ENCODE data around the gene FOXRED2. TPM values are rescaled to one million over a fixed set of nuclear protein-coding genes. Genes with fewer than 3 reads are reported as not detected.

The FOXRED2 gene
- total and polyA plus RNA-seq, 2 experiments from 2014 or later = 22.3 to 25.7 TPM

DNA sequence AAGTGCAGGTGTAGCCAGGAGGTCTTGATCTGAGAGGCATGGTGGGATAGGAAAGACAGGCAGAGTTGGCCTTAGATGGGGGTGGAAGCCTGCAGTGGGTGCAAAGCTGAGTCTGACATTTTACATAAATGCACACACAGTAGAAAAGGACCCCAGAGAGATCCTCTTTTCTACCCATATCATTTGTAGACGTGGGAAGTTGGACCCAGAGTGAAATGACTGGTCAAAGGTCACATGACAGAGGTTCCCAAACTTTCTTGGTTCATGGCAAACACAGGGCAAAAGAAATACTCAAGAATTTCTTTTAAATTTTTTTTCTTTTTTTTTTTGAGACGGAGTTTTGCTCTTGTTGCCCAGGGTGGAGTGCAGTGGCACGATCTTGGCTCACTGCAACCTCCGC, 6.2 kb upstream of the FOXRED2 start:
- H3K27me3 ChIP-seq = no peaks in the 10 kb centered on the region
- H3K4me3 ChIP-seq = no peak overlapping the region
- no peaks in the 10 kb centered on the region for H3K4me1 ChIP-seq (ENCODE audit: low read depth)
- no peak overlapping the region for H3K27ac ChIP-seq
- no peak for DNase-seq (ENCODE audit: low read depth in 1 of 2, low spot score in 1 of 2)
- H3K36me3 ChIP-seq = peaks cover 67% of the 10 kb centered on the region
- TF ChIP-seq, protein P1, sequence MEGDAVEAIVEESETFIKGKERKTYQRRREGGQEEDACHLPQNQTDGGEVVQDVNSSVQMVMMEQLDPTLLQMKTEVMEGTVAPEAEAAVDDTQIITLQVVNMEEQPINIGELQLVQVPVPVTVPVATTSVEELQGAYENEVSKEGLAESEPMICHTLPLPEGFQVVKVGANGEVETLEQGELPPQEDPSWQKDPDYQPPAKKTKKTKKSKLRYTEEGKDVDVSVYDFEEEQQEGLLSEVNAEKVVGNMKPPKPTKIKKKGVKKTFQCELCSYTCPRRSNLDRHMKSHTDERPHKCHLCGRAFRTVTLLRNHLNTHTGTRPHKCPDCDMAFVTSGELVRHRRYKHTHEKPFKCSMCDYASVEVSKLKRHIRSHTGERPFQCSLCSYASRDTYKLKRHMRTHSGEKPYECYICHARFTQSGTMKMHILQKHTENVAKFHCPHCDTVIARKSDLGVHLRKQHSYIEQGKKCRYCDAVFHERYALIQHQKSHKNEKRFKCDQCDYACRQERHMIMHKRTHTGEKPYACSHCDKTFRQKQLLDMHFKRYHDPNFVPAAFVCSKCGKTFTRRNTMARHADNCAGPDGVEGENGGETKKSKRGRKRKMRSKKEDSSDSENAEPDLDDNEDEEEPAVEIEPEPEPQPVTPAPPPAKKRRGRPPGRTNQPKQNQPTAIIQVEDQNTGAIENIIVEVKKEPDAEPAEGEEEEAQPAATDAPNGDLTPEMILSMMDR (IDR thresholded peaks at IDR 0.05; ENCODE audit: low read depth, low read length) = no peak
- no peaks in the 10 kb centered on the region for H3K9me3 ChIP-seq (ENCODE audit: low read depth)

DNA sequence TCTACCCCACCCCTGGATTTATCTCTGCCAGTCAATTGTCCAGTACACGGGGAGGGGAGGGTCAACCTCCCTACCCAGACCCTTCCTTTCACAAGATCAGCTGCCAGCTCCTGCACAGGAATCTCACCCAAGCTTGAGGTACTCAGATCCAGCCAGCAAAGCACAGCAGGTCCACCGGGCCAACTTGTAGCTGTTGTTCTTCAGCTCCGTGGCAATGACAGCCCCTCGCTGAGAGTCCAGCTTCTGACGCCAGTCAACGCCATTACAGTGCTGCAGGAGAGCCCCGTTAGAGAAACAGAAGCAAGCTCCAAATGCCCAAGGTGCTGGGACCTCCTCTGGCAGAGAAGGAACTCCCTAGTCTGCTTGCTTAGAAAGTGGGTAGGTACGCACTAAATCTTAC, 5.5 kb upstream of the FOXRED2 start:
- Histone ChIP-seq H3K27me3 (no peaks in the 10 kb centered on the region), H3K4me3 (no peak overlapping the region), H3K9me3 (ENCODE audit: low read depth) (no peaks in the 10 kb centered on the region), H3K36me3 (peaks cover 60% of the 10 kb centered on the region), H3K27ac (no peak overlapping the region), H3K4me1 (ENCODE audit: low read depth) (no peaks in the 10 kb centered on the region)
- no peak for DNase-seq (ENCODE audit: low read depth in 1 of 2, low spot score in 1 of 2)
- TF ChIP-seq, protein P1 (IDR thresholded peaks at IDR 0.05; ENCODE audit: low read depth, low read length) = no peak

DNA sequence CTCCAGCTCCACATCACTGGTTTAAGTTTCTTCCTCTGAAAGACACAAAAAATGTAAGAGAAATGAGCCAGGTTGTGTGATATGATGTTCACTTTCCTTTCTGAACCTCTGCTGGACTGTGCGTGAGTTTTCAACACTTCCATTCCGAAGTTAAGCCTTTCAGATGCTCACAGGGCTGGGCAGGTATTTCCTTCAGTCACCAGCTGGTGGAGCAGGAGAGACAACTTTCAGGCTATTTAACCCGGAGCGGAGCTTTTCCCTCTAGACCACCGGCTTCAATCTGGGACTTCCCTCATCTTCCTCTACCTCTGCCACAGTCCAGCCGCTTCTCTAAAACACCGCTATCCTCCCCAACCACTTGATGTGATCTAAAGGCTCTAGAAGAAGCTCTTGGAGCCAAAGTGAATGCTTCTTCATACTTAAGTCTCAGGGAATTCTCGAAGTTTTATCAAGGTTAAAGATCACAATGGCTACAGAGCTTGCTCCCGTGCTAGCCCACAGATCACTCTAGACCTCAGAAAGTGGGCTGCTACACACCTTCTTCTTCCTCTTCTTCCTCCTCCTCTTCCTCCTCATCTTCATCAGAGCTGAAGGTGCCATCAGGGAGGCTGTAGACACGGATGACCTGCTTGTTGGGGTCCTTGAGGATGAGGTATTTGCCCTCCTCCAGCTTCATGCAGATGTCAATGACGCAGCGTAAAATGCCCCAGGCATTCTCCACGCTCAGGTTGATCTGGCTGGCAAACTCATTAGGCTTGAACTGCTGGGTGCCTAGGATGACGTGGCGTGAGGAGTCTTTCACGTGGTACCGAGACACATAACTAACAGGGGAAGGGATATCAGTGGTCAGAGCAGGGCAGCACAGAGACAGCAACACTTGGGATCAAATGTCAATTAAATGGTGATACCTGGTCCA, 4.4 kb upstream of the FOXRED2 start:
- DNase-seq (ENCODE audit: low read depth in 1 of 2, low spot score in 1 of 2) = peak; percentile 66 to 69
- no peaks in the 10 kb centered on the region for H3K9me3 ChIP-seq (ENCODE audit: low read depth)
- peaks cover 49% of the 10 kb centered on the region for H3K36me3 ChIP-seq
- TF ChIP-seq, protein P1 (IDR thresholded peaks at IDR 0.05; ENCODE audit: low read depth, low read length) = peak; percentile 70
- H3K4me1 ChIP-seq (ENCODE audit: low read depth) = no peaks in the 10 kb centered on the region
- H3K27me3 ChIP-seq = no peaks in the 10 kb centered on the region
- H3K4me3 ChIP-seq = no peak overlapping the region
- H3K27ac ChIP-seq = no peak overlapping the region

DNA sequence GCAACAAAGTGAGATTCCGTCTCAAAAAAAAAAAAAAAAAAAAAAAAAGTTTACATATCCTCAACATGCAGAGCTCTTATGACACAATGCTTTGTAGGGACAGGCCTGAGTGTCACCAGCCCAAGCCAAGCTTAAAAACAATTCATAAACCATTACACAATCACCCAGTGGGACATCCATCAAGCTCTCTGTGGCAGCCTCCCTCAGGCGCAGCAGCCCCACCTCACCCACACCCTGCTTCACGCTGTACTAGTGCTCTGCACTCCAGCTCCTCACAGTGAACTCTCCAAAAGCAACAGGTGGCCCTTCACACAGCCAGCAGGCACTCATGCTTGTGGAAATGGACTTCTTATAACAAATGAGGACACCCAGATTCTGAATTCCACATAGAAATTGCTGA, 3.5 kb upstream of the FOXRED2 start:
- no peak for DNase-seq (ENCODE audit: low read depth in 1 of 2, low spot score in 1 of 2)
- Histone ChIP-seq H3K27ac (no peak overlapping the region), H3K36me3 (peaks cover 40% of the 10 kb centered on the region), H3K4me1 (ENCODE audit: low read depth) (no peaks in the 10 kb centered on the region), H3K9me3 (ENCODE audit: low read depth) (no peaks in the 10 kb centered on the region), H3K27me3 (no peaks in the 10 kb centered on the region), H3K4me3 (no peak overlapping the region)
- TF ChIP-seq, protein P1 (IDR thresholded peaks at IDR 0.05; ENCODE audit: low read depth, low read length) = no peak

DNA sequence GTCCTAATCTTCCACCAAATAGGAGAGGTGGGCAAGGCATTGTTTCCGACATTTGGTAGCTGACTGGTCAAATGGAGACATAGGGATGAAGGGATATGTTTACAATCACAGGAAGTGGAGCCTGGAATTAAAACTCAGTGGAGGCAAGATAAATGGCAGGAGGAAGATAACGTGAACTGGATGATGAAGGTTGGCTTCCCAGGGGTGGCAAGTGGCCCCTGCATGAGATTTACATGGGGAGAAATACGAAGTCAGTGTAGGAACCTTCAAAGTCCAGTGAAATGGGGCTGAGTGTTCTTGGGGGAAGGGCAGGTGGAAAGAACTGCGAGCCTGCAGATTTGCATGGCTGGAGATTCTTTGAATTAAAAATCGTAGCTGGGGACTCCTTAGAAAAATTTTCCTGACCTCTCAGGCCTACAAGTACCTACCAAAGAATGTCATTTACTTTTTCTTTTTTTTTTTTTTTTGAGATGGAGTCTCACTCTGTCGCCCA, 724 bp upstream of the FOXRED2 start:
- TF ChIP-seq, protein P1 (IDR thresholded peaks at IDR 0.05; ENCODE audit: low read depth, low read length) = no peak
- DNase-seq (ENCODE audit: low read depth in 1 of 2, low spot score in 1 of 2) = no peak
- H3K9me3 ChIP-seq (ENCODE audit: low read depth) = no peaks in the 10 kb centered on the region
- peak overlapping the region; percentile 41 for H3K4me3 ChIP-seq
- no peaks in the 10 kb centered on the region for H3K27me3 ChIP-seq
- peaks cover 14% of the 10 kb centered on the region for H3K36me3 ChIP-seq
- no peaks in the 10 kb centered on the region for H3K4me1 ChIP-seq (ENCODE audit: low read depth)
- peak overlapping the region; percentile 3 for H3K27ac ChIP-seq

All from cardiac muscle cell (in vitro differentiated cells and primary cell).